GM21367 (cell line): Measurements from ENCODE around the gene KRT7.
"Not testable (repeated sequence)": the region's sequence is repeated elsewhere in the genome, so short reads cannot be mapped to it uniquely, and the experiment has no call there.

Source experiments
- ATAC-seq: cut with Tn5 transposase; IDR thresholded peaks from one replicate; pipeline ENCODE4 v1.9.1; 2021; ENCODE audit not compliant: unreplicated experiment

KRT7 gene

GRCh38 chr12:52254965-52255751 is 22.1 kb downstream of the KRT7 start:
- no peak for ATAC-seq

DNA sequence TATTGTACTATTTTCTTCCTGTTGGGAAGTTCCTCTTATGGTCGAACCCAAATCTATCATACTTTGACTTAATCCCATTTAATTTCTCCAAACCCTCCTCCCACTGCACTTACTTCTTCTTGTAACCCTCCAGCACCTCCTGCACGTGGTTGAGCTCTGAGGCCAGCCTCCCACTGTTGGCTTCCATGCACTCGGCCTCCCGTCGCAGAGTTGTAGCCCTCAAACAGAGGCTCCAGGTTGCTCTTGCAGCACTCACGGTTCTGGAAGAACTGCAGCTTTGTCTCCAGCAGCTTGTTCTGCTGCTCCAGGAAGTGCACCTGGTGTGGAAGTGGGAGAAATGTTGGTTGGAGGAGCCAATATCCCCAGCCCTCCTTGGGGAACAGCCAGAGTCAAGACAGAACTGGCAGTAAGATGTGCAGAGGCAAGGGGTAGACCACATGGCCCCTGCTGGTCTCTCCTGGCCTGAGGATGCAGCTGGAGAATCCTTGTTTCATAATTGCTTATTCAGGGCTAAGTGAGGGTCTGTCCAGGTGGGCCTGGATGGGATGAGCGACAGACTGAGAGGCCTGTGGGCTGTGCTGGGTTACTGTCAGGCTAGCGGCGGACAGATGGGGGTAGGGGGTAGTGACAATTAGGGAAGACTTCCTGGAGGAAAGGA is 23.0 kb downstream of the KRT7 start:
- no peak for ATAC-seq

GRCh38 chr12:52256584-52256935 is 23.5 kb downstream of the KRT7 start:
- ATAC-seq: no peak

- ATAC-seq: no peak
Measured at GRCh38 chr12:52257074-52257551, 24.1 kb downstream of the KRT7 start.

DNA sequence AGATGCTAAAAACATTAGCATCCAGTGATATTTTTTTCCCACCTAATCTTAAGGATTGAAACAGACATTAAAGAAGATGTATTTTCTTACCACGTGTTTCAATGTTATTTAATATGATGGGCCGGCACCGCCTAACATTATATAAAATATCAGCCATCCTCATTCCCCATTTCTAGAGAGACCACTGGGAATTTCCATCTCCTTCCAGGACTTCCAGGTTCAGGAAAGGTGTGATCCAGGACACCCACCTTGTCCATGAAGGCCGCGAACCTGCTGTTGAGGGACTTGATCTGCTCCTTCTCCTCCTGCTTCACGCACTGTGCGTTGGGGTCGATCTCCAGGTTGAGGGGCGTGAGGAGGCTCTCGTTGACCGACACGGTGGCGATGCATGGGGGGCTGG is 24.9 kb downstream of the KRT7 start:
- ATAC-seq: not testable (repeated sequence)

- ATAC-seq: no peak
Measured at GRCh38 chr12:52258335-52258901, 25.4 kb downstream of the KRT7 start.

GRCh38 chr12:52259657-52260243 is 26.7 kb downstream of the KRT7 start:
- ATAC-seq: no peak

- no peak for ATAC-seq
Measured at GRCh38 chr12:52260361-52261207, 27.5 kb downstream of the KRT7 start.

- ATAC-seq: no peak
Measured at GRCh38 chr12:52261208-52261484, 28.1 kb downstream of the KRT7 start.

DNA sequence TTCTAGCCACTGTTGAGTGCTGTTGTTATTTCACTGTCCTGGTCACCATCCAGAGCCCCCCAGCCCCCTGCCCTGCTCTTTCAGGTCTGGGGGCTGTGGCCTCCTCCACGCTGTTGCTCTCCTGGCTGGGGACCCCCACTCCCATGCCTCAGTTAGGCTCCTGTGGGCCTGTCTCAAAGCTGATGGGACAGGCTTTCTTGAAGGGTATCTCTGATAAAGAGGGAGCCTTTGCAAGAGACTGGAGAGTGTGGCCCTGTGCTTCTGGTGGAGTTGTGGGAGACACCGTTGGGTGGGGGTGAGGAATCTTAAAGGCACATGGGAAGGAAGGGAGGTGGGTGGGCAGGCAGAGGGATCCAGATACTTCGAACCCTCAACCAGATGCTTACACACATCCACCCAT is 29.2 kb downstream of the KRT7 start:
- ATAC-seq: no peak

DNA sequence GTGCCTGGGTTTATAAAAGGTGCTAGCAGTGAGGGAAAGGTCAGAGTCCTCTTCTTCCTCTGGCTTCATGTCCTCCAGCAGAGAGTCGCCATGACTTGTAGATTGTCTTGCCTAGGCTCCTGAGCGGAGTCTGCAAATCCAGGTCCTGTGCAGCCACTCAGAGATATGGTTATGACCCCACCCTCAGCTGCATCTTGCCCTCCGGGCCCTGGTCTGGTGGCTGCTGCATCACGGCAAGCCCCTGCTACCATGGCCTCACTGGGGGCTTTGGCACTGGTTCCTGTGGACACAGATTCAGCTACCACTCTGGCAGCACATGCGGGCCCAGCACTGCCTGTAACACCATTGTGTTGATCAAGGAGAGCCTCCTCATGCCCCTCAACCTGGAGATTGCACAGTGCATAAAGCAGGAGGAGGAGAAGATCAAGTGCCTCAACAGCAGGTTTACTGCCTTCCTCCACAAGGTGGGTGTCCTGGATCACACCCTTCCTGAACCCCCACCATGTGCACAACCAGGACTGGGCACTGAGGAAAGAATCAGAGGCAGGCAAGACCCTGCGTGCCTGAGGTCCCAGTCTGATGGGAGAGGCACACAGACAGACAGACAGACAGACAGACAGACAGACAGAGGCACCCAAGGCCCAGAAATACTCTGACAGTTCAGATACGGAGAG is 30.9 kb downstream of the KRT7 start:
- ATAC-seq: no peak

GRCh38 chr12:52264435-52264825 is 31.4 kb downstream of the KRT7 start:
- ATAC-seq: no peak

GRCh38 chr12:52266514-52266913 is 33.5 kb downstream of the KRT7 start:
- ATAC-seq: no peak

GRCh38 chr12:52267266-52267665 is 34.2 kb downstream of the KRT7 start:
- no peak for ATAC-seq

DNA sequence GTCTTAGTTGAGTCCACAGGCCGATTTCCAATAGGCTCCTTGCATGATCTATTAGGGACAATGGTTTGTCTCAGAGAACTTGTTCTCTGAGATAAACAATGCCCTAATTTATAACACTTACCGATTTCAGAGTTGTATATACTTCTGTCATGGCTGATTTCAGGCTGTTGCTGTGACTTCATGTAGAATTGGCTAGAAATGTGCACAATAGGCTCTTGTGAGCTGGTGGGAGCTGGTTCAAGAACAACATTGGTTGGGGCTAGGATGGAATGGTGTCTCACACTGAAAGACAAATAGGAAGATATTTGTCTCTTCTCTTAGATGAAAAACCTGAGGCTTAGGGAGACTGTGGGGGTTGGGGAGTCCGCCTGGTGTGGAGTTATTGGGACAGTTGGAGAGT is 34.7 kb downstream of the KRT7 start:
- no peak for ATAC-seq

DNA sequence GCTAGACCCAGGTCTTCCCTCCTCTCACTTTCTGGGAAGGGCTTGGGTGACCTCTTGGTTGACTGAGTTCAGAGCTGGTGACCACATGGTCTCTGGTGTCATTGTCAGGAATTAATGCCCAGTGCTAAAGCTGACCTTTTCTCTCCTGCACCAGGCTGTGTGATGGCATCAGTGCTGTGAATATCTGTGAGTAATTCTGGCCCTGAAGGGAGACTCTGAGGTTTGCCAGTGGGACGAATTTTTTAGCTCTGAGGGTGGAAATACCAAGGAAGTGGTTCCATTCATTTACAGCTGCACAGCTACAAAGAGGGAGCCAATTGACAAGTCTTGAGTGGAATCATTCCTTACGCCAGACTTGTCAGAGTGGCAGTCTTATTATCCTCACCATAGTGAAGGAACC is 35.2 kb downstream of the KRT7 start:
- no peak for ATAC-seq

DNA sequence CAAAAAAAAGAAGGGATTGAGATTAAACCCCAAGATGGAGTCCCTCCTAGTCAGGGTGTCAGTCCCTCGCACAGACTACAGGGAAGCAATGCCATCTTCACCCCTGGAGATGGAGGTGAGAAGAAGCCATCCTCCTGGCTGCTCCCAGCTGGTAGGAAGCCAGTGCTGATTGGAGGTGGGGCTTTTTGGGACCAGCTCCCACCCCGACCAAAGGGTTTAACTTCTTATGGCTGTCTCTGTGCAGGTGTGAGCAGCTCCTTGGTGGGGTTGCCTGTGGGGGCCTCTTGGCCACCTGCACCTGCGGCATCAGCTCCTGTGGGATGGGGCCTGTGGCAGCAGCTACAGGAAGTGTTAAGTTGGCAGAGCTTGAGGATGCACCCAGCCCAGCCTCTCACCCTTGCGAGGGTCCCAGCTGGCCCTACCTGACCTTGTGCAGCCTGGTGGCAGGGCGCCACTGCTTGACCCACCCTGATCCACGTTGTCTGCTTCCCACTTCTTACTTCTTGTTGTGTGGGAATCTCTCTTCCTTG is 37.6 kb downstream of the KRT7 start:
- no peak for ATAC-seq

DNA sequence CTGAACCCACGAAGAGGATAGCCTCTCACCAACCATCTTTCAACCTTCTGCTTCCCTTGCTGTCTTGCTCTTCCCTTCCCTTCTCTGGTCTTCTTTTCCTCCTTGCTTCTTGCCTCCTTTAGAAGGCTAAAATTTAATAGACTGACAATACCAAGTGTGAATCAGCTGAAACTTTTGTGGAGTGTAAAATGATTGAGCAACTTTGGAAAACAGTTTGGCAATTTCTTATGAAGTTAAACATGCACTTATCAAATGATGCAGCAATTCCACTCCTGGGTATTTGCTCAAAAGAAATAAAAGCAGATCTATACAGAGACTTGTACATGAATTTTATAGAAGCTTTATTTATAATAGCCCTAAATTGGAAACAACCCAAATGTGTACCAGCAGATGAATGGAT is 38.1 kb downstream of the KRT7 start:
- ATAC-seq: no peak

DNA sequence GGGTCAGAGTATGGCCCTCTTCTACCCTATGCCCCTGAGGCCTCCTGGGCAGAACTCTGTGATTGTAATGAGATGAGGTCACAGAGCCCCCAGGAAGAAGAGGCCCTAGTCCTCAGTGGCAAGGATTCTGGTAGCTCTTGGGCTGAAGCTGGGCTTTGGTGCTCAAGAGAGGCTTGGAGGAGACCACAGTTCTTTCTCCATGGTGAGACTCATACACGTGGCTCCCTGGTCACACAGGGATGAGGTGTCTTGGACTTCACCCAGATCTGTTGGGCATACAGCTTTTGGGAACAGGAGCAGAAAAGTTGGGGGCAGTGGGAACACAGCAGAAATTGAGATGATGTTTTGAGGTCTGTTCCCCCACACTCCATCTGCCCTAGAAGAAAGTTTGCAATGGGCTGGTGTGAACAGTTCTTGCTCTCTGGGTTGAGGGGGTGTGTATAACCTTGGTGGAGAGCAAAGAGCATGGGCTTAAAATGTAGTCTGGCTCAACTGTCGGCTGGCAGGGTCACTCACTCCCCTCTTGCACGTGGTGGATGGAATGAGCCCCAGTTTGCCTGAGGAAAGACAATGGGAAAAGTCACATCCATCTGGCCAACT is 41.6 kb downstream of the KRT7 start, which contains the start of gene KRT86:
TSS of gene KRT86 (plus strand) at position 125 of the 600 bp plus-strand sequence. CDS start 27,272 bp downstream, outside the sequence.
- no peak for ATAC-seq

GRCh38 chr12:52275686-52276085 is 42.6 kb downstream of the KRT7 start:
- no peak for ATAC-seq
